ENCODE data around the gene SSR3.
"Not testable (repeated sequence)": the region's sequence is repeated elsewhere in the genome, so short reads cannot be mapped to it uniquely, and the experiment has no call there.

The SSR3 gene

DNA sequence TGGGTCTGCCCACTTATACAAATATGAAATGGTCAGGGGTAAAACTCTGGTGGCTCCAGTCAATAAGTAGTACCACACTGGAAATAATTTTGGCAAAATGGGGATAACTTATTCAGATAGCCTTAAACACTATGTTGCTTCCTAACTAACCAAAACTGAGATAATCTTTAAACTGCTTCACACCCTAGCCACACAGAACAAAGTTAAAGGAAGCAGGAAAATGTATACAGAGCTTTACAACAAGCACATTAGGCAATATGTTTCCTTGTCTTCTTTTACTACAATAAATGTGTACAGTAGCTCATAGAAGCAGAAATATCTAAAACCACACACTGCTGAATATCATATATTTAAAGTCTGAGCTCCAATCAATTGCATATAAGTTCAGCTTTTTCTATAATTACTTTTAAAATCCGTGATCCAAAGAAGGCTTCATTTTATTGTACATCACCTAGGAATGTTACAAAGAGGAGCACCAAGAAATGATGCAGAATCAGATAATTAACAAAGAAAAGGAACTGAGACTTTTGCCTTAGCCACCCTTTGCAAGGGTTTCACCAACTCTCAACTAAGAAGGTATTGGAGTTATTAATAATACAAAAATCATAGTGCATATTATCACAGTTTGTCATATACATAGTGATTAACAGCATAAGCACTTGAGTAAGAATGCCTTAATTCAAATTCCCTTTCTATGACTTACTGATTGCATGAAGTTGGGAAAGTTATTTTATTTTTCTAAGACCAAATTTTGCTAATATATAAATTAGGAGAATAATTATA is 9.2 kb upstream of the SSR3 start:
- H3K4me3 ChIP-seq (ENCODE audit: low read length, poor library complexity, severe bottlenecking), result no peak overlapping the region

DNA sequence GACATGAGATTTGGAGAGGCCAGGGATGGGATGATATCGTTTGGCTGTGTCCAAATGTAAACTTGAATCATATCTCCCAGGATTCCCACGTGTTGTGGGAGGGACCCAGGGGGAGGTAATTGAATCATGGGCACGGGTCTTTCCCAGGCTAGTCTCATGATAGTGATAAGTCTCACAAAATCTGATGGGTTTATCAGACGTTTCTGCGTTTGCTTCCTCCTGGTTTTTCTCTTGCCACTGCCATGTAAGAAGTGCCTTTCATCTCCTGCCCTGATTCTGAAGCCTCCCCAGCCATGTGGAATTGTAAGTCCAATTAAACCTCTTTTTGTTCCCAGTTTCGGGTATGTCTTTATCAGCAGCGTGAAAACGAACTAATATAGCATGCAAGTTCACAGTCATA is 7.6 kb upstream of the SSR3 start:
- H3K4me2 ChIP-seq (ENCODE audit: low read depth, low read length, poor library complexity, severe bottlenecking); H3F3A ChIP-seq (ENCODE audit: low read depth); H3K9ac ChIP-seq (ENCODE audit: low read depth, low read length, poor library complexity, severe bottlenecking); H3K36me3 ChIP-seq (ENCODE audit: insufficient read depth, low read length); H3K27me3 ChIP-seq (ENCODE audit: insufficient read depth, low read length, poor library complexity, severe bottlenecking); H3K9me3 ChIP-seq (ENCODE audit: insufficient read depth, low read depth, low read length); H3K9me2 ChIP-seq (replicated peaks; ENCODE audit: low read depth, low read length); H4K20me1 ChIP-seq (ENCODE audit: insufficient read depth, low read length, poor library complexity, severe bottlenecking); H3K79me2 ChIP-seq (ENCODE audit: insufficient read depth, low read length); H2AFZ ChIP-seq (ENCODE audit: low read length); H3K4me3 ChIP-seq (ENCODE audit: low read length, poor library complexity, severe bottlenecking): not testable (repeated sequence)
- peaks cover 14% of the 10 kb centered on the region for H3K4me1 ChIP-seq (ENCODE audit: insufficient read depth, low read length, poor library complexity, severe bottlenecking)

More for the DNA sequence above, 9.2 kb upstream of the SSR3 start:
- no peaks in the 10 kb centered on the region for H3K27me3 ChIP-seq (ENCODE audit: insufficient read depth, low read length, poor library complexity, severe bottlenecking)
- H3K4me2 ChIP-seq (ENCODE audit: low read depth, low read length, poor library complexity, severe bottlenecking), result peak overlapping the region; percentile 26
- no peaks in the 10 kb centered on the region for H3K9me2 ChIP-seq (replicated peaks; ENCODE audit: low read depth, low read length)
- TF ChIP-seq EZH2phosphoT487 (IDR thresholded peaks at IDR 0.05; ENCODE audit: borderline replicate concordance), result no peak
- TF ChIP-seq, protein P1, sequence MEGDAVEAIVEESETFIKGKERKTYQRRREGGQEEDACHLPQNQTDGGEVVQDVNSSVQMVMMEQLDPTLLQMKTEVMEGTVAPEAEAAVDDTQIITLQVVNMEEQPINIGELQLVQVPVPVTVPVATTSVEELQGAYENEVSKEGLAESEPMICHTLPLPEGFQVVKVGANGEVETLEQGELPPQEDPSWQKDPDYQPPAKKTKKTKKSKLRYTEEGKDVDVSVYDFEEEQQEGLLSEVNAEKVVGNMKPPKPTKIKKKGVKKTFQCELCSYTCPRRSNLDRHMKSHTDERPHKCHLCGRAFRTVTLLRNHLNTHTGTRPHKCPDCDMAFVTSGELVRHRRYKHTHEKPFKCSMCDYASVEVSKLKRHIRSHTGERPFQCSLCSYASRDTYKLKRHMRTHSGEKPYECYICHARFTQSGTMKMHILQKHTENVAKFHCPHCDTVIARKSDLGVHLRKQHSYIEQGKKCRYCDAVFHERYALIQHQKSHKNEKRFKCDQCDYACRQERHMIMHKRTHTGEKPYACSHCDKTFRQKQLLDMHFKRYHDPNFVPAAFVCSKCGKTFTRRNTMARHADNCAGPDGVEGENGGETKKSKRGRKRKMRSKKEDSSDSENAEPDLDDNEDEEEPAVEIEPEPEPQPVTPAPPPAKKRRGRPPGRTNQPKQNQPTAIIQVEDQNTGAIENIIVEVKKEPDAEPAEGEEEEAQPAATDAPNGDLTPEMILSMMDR (conservative IDR thresholded peaks at IDR 0.05; ENCODE audit: low read length), result no peak
- H3K36me3 ChIP-seq (ENCODE audit: insufficient read depth, low read length), result no peaks in the 10 kb centered on the region
- H3K9me3 ChIP-seq (ENCODE audit: insufficient read depth, low read depth, low read length), result no peaks in the 10 kb centered on the region
- H3K79me2 ChIP-seq (ENCODE audit: insufficient read depth, low read length), result no peaks in the 10 kb centered on the region
- H3K9ac ChIP-seq (ENCODE audit: low read depth, low read length, poor library complexity, severe bottlenecking), result no peak overlapping the region
- H3K4me1 ChIP-seq (ENCODE audit: insufficient read depth, low read length, poor library complexity, severe bottlenecking), result peaks cover 12% of the 10 kb centered on the region
- H3F3A ChIP-seq (ENCODE audit: low read depth), result no peaks in the 10 kb centered on the region
- H4K20me1 ChIP-seq (ENCODE audit: insufficient read depth, low read length, poor library complexity, severe bottlenecking), result no peaks in the 10 kb centered on the region
- peak overlapping the region; percentile 43; the same call in 1 of the 2 replicates for H2AFZ ChIP-seq (ENCODE audit: low read length)

DNA sequence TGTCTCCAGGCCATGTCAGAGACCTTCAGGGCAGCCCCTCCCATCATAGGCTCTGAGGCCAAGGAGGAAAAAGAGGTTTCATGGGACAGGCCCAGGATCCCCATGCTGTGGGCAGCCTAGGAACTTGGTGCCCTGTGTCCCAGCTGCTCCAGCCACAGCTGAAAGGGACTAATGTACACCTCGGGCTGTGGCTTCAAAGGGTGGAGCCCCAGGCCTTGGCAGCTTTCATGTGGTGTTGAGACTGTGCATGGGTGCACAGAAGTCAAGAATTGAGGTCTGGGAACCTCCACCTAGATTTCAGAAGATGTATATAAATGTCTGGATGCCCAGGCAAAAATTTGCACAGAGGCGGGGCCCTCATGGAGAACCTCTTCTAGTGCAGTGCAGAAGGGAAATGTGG is 6.6 kb upstream of the SSR3 start:
- no peak overlapping the region for H3K9ac ChIP-seq (ENCODE audit: low read depth, low read length, poor library complexity, severe bottlenecking)
- no peak overlapping the region for H3K4me3 ChIP-seq (ENCODE audit: low read length, poor library complexity, severe bottlenecking)
- H3K4me2 ChIP-seq (ENCODE audit: low read depth, low read length, poor library complexity, severe bottlenecking), result no peak overlapping the region
- peaks cover 14% of the 10 kb centered on the region for H3K4me1 ChIP-seq (ENCODE audit: insufficient read depth, low read length, poor library complexity, severe bottlenecking)
- H3K9me2 ChIP-seq (replicated peaks; ENCODE audit: low read depth, low read length), result no peaks in the 10 kb centered on the region
- no peaks in the 10 kb centered on the region for H4K20me1 ChIP-seq (ENCODE audit: insufficient read depth, low read length, poor library complexity, severe bottlenecking)
- no peaks in the 10 kb centered on the region for H3K36me3 ChIP-seq (ENCODE audit: insufficient read depth, low read length)
- no peaks in the 10 kb centered on the region for H3K79me2 ChIP-seq (ENCODE audit: insufficient read depth, low read length)
- TF ChIP-seq EZH2phosphoT487 (IDR thresholded peaks at IDR 0.05; ENCODE audit: borderline replicate concordance), result no peak
- TF ChIP-seq, protein P1 (conservative IDR thresholded peaks at IDR 0.05; ENCODE audit: low read length), result no peak
- H3F3A ChIP-seq (ENCODE audit: low read depth), result no peaks in the 10 kb centered on the region
- H3K9me3 ChIP-seq (ENCODE audit: insufficient read depth, low read depth, low read length), result no peaks in the 10 kb centered on the region
- H2AFZ ChIP-seq (ENCODE audit: low read length), result no peak overlapping the region
- H3K27me3 ChIP-seq (ENCODE audit: insufficient read depth, low read length, poor library complexity, severe bottlenecking), result no peaks in the 10 kb centered on the region

DNA sequence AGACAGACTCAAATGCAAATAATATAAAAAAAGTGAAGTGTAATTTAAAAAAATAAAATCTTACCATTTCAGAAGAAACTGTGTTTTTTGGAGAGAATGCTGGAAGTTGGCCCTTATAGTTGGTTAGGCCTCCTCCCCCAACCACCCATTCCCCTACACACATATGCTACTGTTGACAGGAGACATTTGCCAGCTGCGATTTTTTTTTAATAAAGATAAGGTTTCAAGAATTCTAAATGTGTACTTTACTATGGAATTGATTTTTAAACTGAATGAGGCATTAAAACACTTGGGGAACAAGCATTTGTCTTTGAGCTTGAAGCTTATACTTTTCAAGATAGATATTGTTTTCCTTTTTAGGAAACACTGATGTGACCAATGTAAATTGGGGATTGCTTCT is 4.4 kb upstream of the SSR3 start:
- Histone ChIP-seq H3K9ac (ENCODE audit: low read depth, low read length, poor library complexity, severe bottlenecking) (no peak overlapping the region), H2AFZ (ENCODE audit: low read length) (0 out of 2 replicates have a peak overlapping the region, but pooled peaks have one; percentile 21), H3K27me3 (ENCODE audit: insufficient read depth, low read length, poor library complexity, severe bottlenecking) (no peaks in the 10 kb centered on the region), H3K4me2 (ENCODE audit: low read depth, low read length, poor library complexity, severe bottlenecking) (no peak overlapping the region), H3K79me2 (ENCODE audit: insufficient read depth, low read length) (peaks cover 6% of the 10 kb centered on the region), H3F3A (ENCODE audit: low read depth) (no peaks in the 10 kb centered on the region), H3K4me3 (ENCODE audit: low read length, poor library complexity, severe bottlenecking) (no peak overlapping the region), H4K20me1 (ENCODE audit: insufficient read depth, low read length, poor library complexity, severe bottlenecking) (peaks cover under 1% of the 10 kb centered on the region), H3K9me2 (replicated peaks; ENCODE audit: low read depth, low read length) (no peaks in the 10 kb centered on the region), H3K36me3 (ENCODE audit: insufficient read depth, low read length) (no peaks in the 10 kb centered on the region), H3K9me3 (ENCODE audit: insufficient read depth, low read depth, low read length) (no peaks in the 10 kb centered on the region), H3K4me1 (ENCODE audit: insufficient read depth, low read length, poor library complexity, severe bottlenecking) (peaks cover 17% of the 10 kb centered on the region)
- TF ChIP-seq EZH2phosphoT487 (IDR thresholded peaks at IDR 0.05; ENCODE audit: borderline replicate concordance), result no peak
- TF ChIP-seq, protein P1 (conservative IDR thresholded peaks at IDR 0.05; ENCODE audit: low read length), result no peak
